HepG2 (cell line): Measurements from ENCODE around the gene LTK. TPM values are rescaled to one million over a fixed set of nuclear protein-coding genes. Genes with fewer than 3 reads are reported as not detected.

Experiments
- ATF7 ChIP-seq, 2 experiments: fragments of 450-650 bp in 1 of 2; sonication (generic) in 1 of 2; formaldehyde crosslinking in 1 of 2; IDR thresholded peaks; 2 replicates each; pipeline versions ENCODE4 v1.4.0 to v1.6.1; 2016 to 2020; ENCODE audit warnings: antibody characterized with exemption in 1 of 2, mild to moderate bottlenecking in 1 of 2, missing genetic modification reagents in 1 of 2
- ATF7-NPFF ChIP-seq: sonication (generic); formaldehyde crosslinking; IDR thresholded peaks from 2 replicates; pipeline ENCODE4 v1.8.1; 2023; ENCODE audit warnings: mild to moderate bottlenecking, low read depth, missing genetic modification reagents, moderate library complexity
- BORCS8-MEF2B ChIP-seq: sonication (generic); formaldehyde crosslinking; IDR thresholded peaks from 2 replicates; pipeline ENCODE4 v1.8.0; 2022; ENCODE audit warnings: mild to moderate bottlenecking, missing genetic modification reagents
- CSRNP2 ChIP-seq: sonication (generic); formaldehyde crosslinking; conservative IDR thresholded peaks from 2 replicates; pipeline ENCODE4 v1.8.0; 2022; ENCODE audit warnings: low read depth, missing genetic modification reagents
- GTF3A ChIP-seq: sonication (generic); formaldehyde crosslinking; conservative IDR thresholded peaks from 2 replicates; pipeline ENCODE4 v1.4.0; 2020; ENCODE audit warnings: mild to moderate bottlenecking, missing genetic modification reagents
- HNRNPK ChIP-seq: fragments of 200-400 bp; formaldehyde crosslinking; IDR thresholded peaks from 2 replicates; pipeline ENCODE4 v1.6.1; 2018; ENCODE audit warnings: low read length, low read depth, moderate library complexity, mild to moderate bottlenecking; ENCODE audit not compliant: poor library complexity, severe bottlenecking
- KDM4B ChIP-seq: sonication (generic); formaldehyde crosslinking; IDR thresholded peaks from 2 replicates; pipeline ENCODE4 v1.4.0; 2020; ENCODE audit warnings: missing genetic modification reagents
- MAX ChIP-seq: IDR thresholded peaks from 2 replicates; pipeline ENCODE4 v1.6.1; 2012; ENCODE audit warnings: inconsistent platforms
- NCOA2 ChIP-seq: sonication (generic); formaldehyde crosslinking; IDR thresholded peaks from 2 replicates; pipeline ENCODE4 v1.8.0; 2022; ENCODE audit warnings: inconsistent platforms
- NPAS2 ChIP-seq: sonication (generic); formaldehyde crosslinking; IDR thresholded peaks from 2 replicates; pipeline ENCODE4 v1.8.0; 2022; ENCODE audit warnings: mild to moderate bottlenecking, missing genetic modification reagents, borderline replicate concordance
- PHF5A ChIP-seq: IDR thresholded peaks from one replicate; pipeline ENCODE4 v1.6.1; 2018; ENCODE audit warnings: low read depth, missing genetic modification reagents; ENCODE audit not compliant: unreplicated experiment
- PLRG1 ChIP-seq: fragments of 450-650 bp; conservative IDR thresholded peaks from 2 replicates; pipeline ENCODE4 v1.6.1; 2016
- RNF2 ChIP-seq: fragments of 450-650 bp; conservative IDR thresholded peaks from 2 replicates; pipeline ENCODE4 v1.6.1; 2016; ENCODE audit warnings: low read depth
- SMAD9 ChIP-seq: sonication (generic); formaldehyde crosslinking; IDR thresholded peaks from 2 replicates; pipeline ENCODE4 v1.5.1; 2020; ENCODE audit warnings: mild to moderate bottlenecking, missing genetic modification reagents
- TFDP2 ChIP-seq: sonication (generic); formaldehyde crosslinking; IDR thresholded peaks from 2 replicates; pipeline ENCODE4 v1.4.0; 2020; ENCODE audit warnings: missing genetic modification reagents
- ZFP36L1 ChIP-seq: sonication (generic); formaldehyde crosslinking; IDR thresholded peaks from 2 replicates; pipeline ENCODE4 v1.8.0; 2022; ENCODE audit warnings: mild to moderate bottlenecking, missing genetic modification reagents, moderate library complexity
- ZNF343 ChIP-seq: sonication (generic); formaldehyde crosslinking; IDR thresholded peaks from 2 replicates; pipeline ENCODE4 v1.4.0; 2020; ENCODE audit warnings: mild to moderate bottlenecking, missing genetic modification reagents
- ZNF512 ChIP-seq: sonication (generic); formaldehyde crosslinking; IDR thresholded peaks from 2 replicates; pipeline ENCODE4 v1.4.0; 2020; ENCODE audit warnings: mild to moderate bottlenecking, missing genetic modification reagents
- ZNF530 ChIP-seq: sonication (generic); formaldehyde crosslinking; IDR thresholded peaks from 2 replicates; pipeline ENCODE4 v1.5.0; 2020; ENCODE audit warnings: low read depth, mild to moderate bottlenecking, missing genetic modification reagents
- ZNF597 ChIP-seq: sonication (generic); formaldehyde crosslinking; IDR thresholded peaks from 2 replicates; pipeline ENCODE4 v1.5.0; 2020; ENCODE audit warnings: missing genetic modification reagents
- ZNF644 ChIP-seq: IDR thresholded peaks from 2 replicates; pipeline ENCODE4 v1.6.1; 2016; ENCODE audit warnings: low read depth
- ZNF740 ChIP-seq: sonication (generic); formaldehyde crosslinking; IDR thresholded peaks from 2 replicates; pipeline ENCODE4 v1.4.0; 2020; ENCODE audit warnings: missing genetic modification reagents
- ZNF782 ChIP-seq: sonication (generic); formaldehyde crosslinking; IDR thresholded peaks from 2 replicates; pipeline ENCODE4 v1.4.0; 2020; ENCODE audit warnings: missing genetic modification reagents, mild to moderate bottlenecking, borderline replicate concordance
- ZNF788 ChIP-seq: sonication (generic); formaldehyde crosslinking; IDR thresholded peaks from 2 replicates; pipeline ENCODE4 v1.5.0; 2020; ENCODE audit warnings: mild to moderate bottlenecking, missing genetic modification reagents, borderline replicate concordance
- polyA plus RNA-seq, 8 experiments: library from polyadenylated mRNA; depleted of rRNA in 3 of 8; stranded (reverse) in 7 of 8; unstranded in 1 of 8; fragments of >200 nt; fragmentation: Illumina TruSeq in 4 of 8; extraction: Trizol in 4 of 8; gene quantifications; 2 replicates each; pipeline versions ENCODE4 v1.2.1 to v1.2.3, GENCODE V29; 2011 to 2016; ENCODE audit warnings: low read depth in 4 of 8, missing spikeins in 1 of 8, mixed read lengths in 1 of 8; ENCODE audit not compliant: insufficient read depth in 1 of 8
- total RNA-seq, 5 experiments: library from RNA; depleted of rRNA; stranded (reverse); fragments of >200 nt; fragmentation: Illumina TruSeq; extraction: Trizol; gene quantifications; 2 replicates each; pipeline ENCODE4 v1.2.3, GENCODE V29; 2016; ENCODE audit warnings: low read depth in 1 of 5

The LTK gene
- total and polyA plus RNA-seq, 2 of the 13 experiments (the other 11 are each of a cell fraction or from before 2014, with no cell fraction given) = 0.01 TPM; not detected in 1

GRCh38 chr15:41494190-41494921 is 19.3 kb downstream of the LTK start (continued):
- 0 out of 2 replicates have a peak, but pooled peaks have one; percentile 20 for TF ChIP-seq ATF7-NPFF
- no peak for TF ChIP-seq ZNF740 (CRISPR knock-in tag)
- no peak for TF ChIP-seq ZNF343
- no peak for TF ChIP-seq ZNF788 (CRISPR knock-in tag)
- no peak for TF ChIP-seq SMAD9 (CRISPR knock-in tag)
- no peak for TF ChIP-seq ZFP36L1
- TF ChIP-seq NCOA2 (CRISPR knock-in tag) = no peak
- TF ChIP-seq MAX = peak; percentile 68
- no peak for TF ChIP-seq ZNF644 (CRISPR knock-in tag)
- TF ChIP-seq NPAS2 (CRISPR knock-in tag) = no peak
- TF ChIP-seq ATF7 (IDR thresholded peaks at IDR 0.05) = no peak
- no peak for TF ChIP-seq ATF7 (CRISPR knock-in tag; IDR thresholded peaks at IDR 0.05)
- TF ChIP-seq CSRNP2 (CRISPR knock-in tag) = no peak; the same call in 1 of the 2 replicates
- TF ChIP-seq RNF2 = peak; percentile 84; the same call in 1 of the 2 replicates
- no peak for TF ChIP-seq ZNF512 (CRISPR knock-in tag)
- TF ChIP-seq PHF5A (CRISPR knock-in tag) = no peak
- no peak for TF ChIP-seq ZNF597 (CRISPR knock-in tag)
- TF ChIP-seq ZNF782 (CRISPR knock-in tag) = 0 out of 2 replicates have a peak, but pooled peaks have one; percentile 39
- no peak for TF ChIP-seq GTF3A (CRISPR knock-in tag)
- no peak for TF ChIP-seq KDM4B (CRISPR knock-in tag)
- peak; percentile 86 for TF ChIP-seq TFDP2 (CRISPR knock-in tag)
- no peak for TF ChIP-seq HNRNPK
- TF ChIP-seq ZNF530 (CRISPR knock-in tag) = no peak
- peak; percentile 82; the same call in 1 of the 2 replicates for TF ChIP-seq BORCS8-MEF2B (CRISPR knock-in tag)
- TF ChIP-seq PLRG1 = no peak
